HepG2 (cell line): ENCODE measurements around the gene KCNMA1. TPM values are rescaled to one million over a fixed set of nuclear protein-coding genes. Genes with fewer than 3 reads are reported as not detected.

Experiments used
- ATAC-seq: fragments of 200-7000 bp; cut with Tn5 transposase; 3 replicates; pipeline ENCODE4 v1.9.1; 2020; ENCODE audit warnings: mild to moderate bottlenecking, moderate library complexity
- BruUV-seq: library from RNA; stranded (reverse); fragments of 400-500 nt; replicated peaks from 2 replicates; lab custom pipeline; 2021; lab: Mats Ljungman, UMichigan
- CTCF ChIA-PET: fragments of 300-600 bp; formaldehyde crosslinking; extraction: SDS; loops from one replicate; lab custom pipeline; 2021; ENCODE audit warnings: low total read pairs, inconsistent platforms, low intra/inter-chr PET ratio; lab: Yijun Ruan, JAX
- POLR2A ChIA-PET: fragments of 350-600 bp; sonication (Branson Sonifier 250); formaldehyde crosslinking; loops from one replicate; lab custom pipeline; 2020; ENCODE audit warnings: antibody characterized with exemption, inconsistent platforms; lab: Yijun Ruan, JAX
- DNase-seq: peaks from one replicate; pipeline ENCODE4 v3.0.0-alpha.2; 2015; ENCODE audit warnings: low spot score
- FAIRE-seq: peaks from 3 replicates; lab custom pipeline; 2011; peaks lifted over from hg19 to GRCh38; lab: Jason Lieb, UNC
- H2AFZ ChIP-seq: one replicate; pipeline ENCODE4 v1.6.1; 2011; ENCODE audit warnings: low read length, inconsistent platforms
- H3K27ac ChIP-seq: fragments of 300-600 bp; 3 replicates; pipeline ENCODE4 v1.8.0; 2011; ENCODE audit warnings: mixed run types, mild to moderate bottlenecking, mixed read lengths, low read length, inconsistent platforms; ENCODE audit not compliant: insufficient read depth; ENCODE audit errors: extremely low read length
- H3K27me3 ChIP-seq, 2 experiments: fragments of 200-600 bp in 1 of 2; 2 replicates in 1 of 2; 3 replicates in 1 of 2; pipeline versions ENCODE4 v1.6.0 to v1.8.0; 2011; ENCODE audit warnings: low read length in 2 of 2, mild to moderate bottlenecking in 2 of 2, moderate library complexity in 2 of 2, inconsistent platforms in 1 of 2; ENCODE audit not compliant: insufficient read depth in 2 of 2, control insufficient read depth in 1 of 2
- H3K36me3 ChIP-seq, 2 experiments: fragments of 200-600 bp in 1 of 2; replicated peaks in 1 of 2; 2 replicates in 1 of 2; 3 replicates in 1 of 2; pipeline versions ENCODE4 v1.5.1 to v1.8.0; 2011; ENCODE audit warnings: low read length in 2 of 2, inconsistent platforms in 1 of 2; ENCODE audit not compliant: insufficient read depth in 2 of 2, control insufficient read depth in 1 of 2
- H3K4me1 ChIP-seq: 2 replicates; pipeline ENCODE4 v1.5.1; 2012; ENCODE audit warnings: low read length, inconsistent platforms; ENCODE audit not compliant: insufficient read depth
- H3K4me2 ChIP-seq: 2 replicates; pipeline ENCODE4 v1.6.0; 2011; ENCODE audit warnings: low read depth, low read length, inconsistent platforms
- H3K4me3 ChIP-seq, 3 experiments: fragments of 200-600 bp in 1 of 3; sonication (generic), shearing (Covaris generic) in 1 of 3; replicated peaks in 1 of 3; 2 replicates each; pipeline ENCODE4 v1.5.1; 2011 to 2016; ENCODE audit warnings: low read length in 3 of 3, inconsistent platforms in 2 of 3, low read depth in 2 of 3, mild to moderate bottlenecking in 2 of 3, control low read depth in 1 of 3, mixed read lengths in 1 of 3; ENCODE audit not compliant: insufficient read depth in 1 of 3
- H3K79me2 ChIP-seq: one replicate; pipeline ENCODE4 v1.6.1; 2011; ENCODE audit warnings: low read length, inconsistent platforms; ENCODE audit not compliant: insufficient read depth
- H3K9ac ChIP-seq: 2 replicates; pipeline ENCODE4 v1.6.0; 2011; ENCODE audit warnings: mild to moderate bottlenecking, low read depth, low read length, inconsistent platforms; ENCODE audit not compliant: insufficient read depth
- H3K9me3 ChIP-seq: 2 replicates; pipeline ENCODE4 v1.5.1; 2012; ENCODE audit warnings: mild to moderate bottlenecking, low read length
- H4K20me1 ChIP-seq: 2 replicates; pipeline ENCODE4 v1.6.0; 2011; ENCODE audit warnings: inconsistent platforms, mild to moderate bottlenecking, low read length, moderate library complexity; ENCODE audit not compliant: insufficient read depth
- AHDC1 ChIP-seq: sonication (generic); formaldehyde crosslinking; IDR thresholded peaks from 2 replicates; pipeline ENCODE4 v1.5.1; 2020; ENCODE audit warnings: mild to moderate bottlenecking, missing genetic modification reagents, borderline replicate concordance
- ELF1 ChIP-seq: sonication (generic); formaldehyde crosslinking; IDR thresholded peaks from 2 replicates; pipeline ENCODE4 v1.4.0; 2020; ENCODE audit warnings: missing genetic modification reagents
- PRDM10 ChIP-seq: sonication (generic); formaldehyde crosslinking; IDR thresholded peaks from 2 replicates; pipeline ENCODE4 v1.4.0; 2020; ENCODE audit warnings: low read depth, missing genetic modification reagents
- SMAD3 ChIP-seq: sonication (generic); formaldehyde crosslinking; IDR thresholded peaks from 2 replicates; pipeline ENCODE4 v1.4.0; 2020; ENCODE audit warnings: missing genetic modification reagents
- THAP7 ChIP-seq: sonication (generic); formaldehyde crosslinking; IDR thresholded peaks from 2 replicates; pipeline ENCODE4 v1.8.1; 2023; ENCODE audit warnings: mild to moderate bottlenecking, missing genetic modification reagents
- ZNF253 ChIP-seq: sonication (generic); formaldehyde crosslinking; IDR thresholded peaks from 2 replicates; pipeline ENCODE4 v1.8.0; 2022; ENCODE audit warnings: mild to moderate bottlenecking, missing genetic modification reagents, borderline replicate concordance
- ZNF451 ChIP-seq: sonication (generic); formaldehyde crosslinking; IDR thresholded peaks from 2 replicates; pipeline ENCODE4 v1.5.0; 2020; ENCODE audit warnings: mild to moderate bottlenecking, missing genetic modification reagents
- ZNF878 ChIP-seq: sonication (generic); formaldehyde crosslinking; IDR thresholded peaks from 2 replicates; pipeline ENCODE4 v1.8.1; 2023; ENCODE audit warnings: mild to moderate bottlenecking, missing genetic modification reagents, moderate library complexity
- WGBS: methylation state at CpG from one replicate; pipeline ENCODE4 v1.1.6; 2017; ENCODE audit warnings: low lambda C conversion rate; 5-methylcytosine and 5-hydroxymethylcytosine counted together
- in situ Hi-C: cut with HindIII; loops from 2 replicates; pipeline ENCODE4 v1.10.0; 2017; ENCODE audit warnings: low pct_unique_long_range_greater_than_20kb; ENCODE audit not compliant: extremely low pct_ligation_motif_present
- intact Hi-C: fragments of 100-400 bp; cut with micrococcal nuclease; formaldehyde crosslinking; loops from one replicate; pipeline ENCODE4 v1.10.0; 2022; ENCODE audit not compliant: unreplicated experiment
- polyA plus RNA-seq, 8 experiments: library from polyadenylated mRNA; depleted of rRNA in 3 of 8; stranded (reverse) in 7 of 8; unstranded in 1 of 8; fragments of >200 nt; fragmentation: Illumina TruSeq in 4 of 8; extraction: Trizol in 4 of 8; gene quantifications; 2 replicates each; pipeline versions ENCODE4 v1.2.1 to v1.2.3, GENCODE V29; 2011 to 2016; ENCODE audit warnings: low read depth in 4 of 8, missing spikeins in 1 of 8, mixed read lengths in 1 of 8; ENCODE audit not compliant: insufficient read depth in 1 of 8
- total RNA-seq, 5 experiments: library from RNA; depleted of rRNA; stranded (reverse); fragments of >200 nt; fragmentation: Illumina TruSeq; extraction: Trizol; gene quantifications; 2 replicates each; pipeline ENCODE4 v1.2.3, GENCODE V29; 2016; ENCODE audit warnings: low read depth in 1 of 5

Gene KCNMA1
- total and polyA plus RNA-seq, 2 of the 13 experiments (the other 11 are each of a cell fraction or from before 2014, with no cell fraction given) = 0.02 TPM; not detected in 1

- TF ChIP-seq PRDM10 (CRISPR knock-in tag) (no peak), THAP7 (CRISPR knock-in tag) (no peak), ELF1 (no peak), ZNF253 (no peak), ZNF451 (CRISPR knock-in tag) (no peak), ZNF878 (no peak)
- TF ChIP-seq, all 625 proteins: peak for 0
Observed at GRCh38 chr10:77600640-77601039, 37.0 kb downstream of the KCNMA1 start (continued).

- no peak overlapping the region for H2AFZ ChIP-seq
- H3K4me1 ChIP-seq = peaks cover 6% of the 10 kb centered on the region; the same call in 1 of the 2 replicates
- H4K20me1 ChIP-seq = no peaks in the 10 kb centered on the region; the same call in 1 of the 2 replicates
- no peaks in the 10 kb centered on the region for H3K36me3 ChIP-seq
- no peaks in the 10 kb centered on the region for H3K79me2 ChIP-seq
- FAIRE-seq = no peak
- H3K27ac ChIP-seq = no peak overlapping the region
- no peak overlapping the region for H3K4me2 ChIP-seq
- DNase-seq = no peak
- H3K9me3 ChIP-seq = no peaks in the 10 kb centered on the region
- no peaks in the 10 kb centered on the region for H3K27me3 ChIP-seq
- 60% methylated on average over 4 of the region's 4 CpGs for WGBS
- intact Hi-C loops = no loop called here
- TF ChIP-seq SMAD3 (CRISPR knock-in tag) = no peak
- TF ChIP-seq AHDC1 (CRISPR knock-in tag) = no peak
- TF ChIP-seq, all 625 proteins: peak for 0
- ATAC-seq = no peak
- ChIA-PET POLR2A (no interaction called here), CTCF (no interaction called here)
- Histone ChIP-seq H3K9ac (no peak overlapping the region), H3K4me3 (no peak overlapping the region)
- in situ Hi-C loops = no loop called here
- BruUV-seq = no TSS peak
Observed at GRCh38 chr10:77599651-77600050, 38.0 kb downstream of the KCNMA1 start.
